HL-60 (cell line): ENCODE data around the gene GABPB1.

ENCODE experiments used
- DNase-seq, 2 experiments: peaks; one replicate each; pipeline ENCODE4 v3.0.0-alpha.2; 2010 to 2020; ENCODE audit warnings: low read depth in 1 of 2, low spot score in 1 of 2
- H3K27ac ChIP-seq: fragments of 250-450 bp; sonication (Bioruptor Pico); replicated peaks from 2 replicates; pipeline ENCODE4 v1.5.1; 2020; ENCODE audit warnings: mild to moderate bottlenecking, moderate library complexity
- H3K27me3 ChIP-seq: fragments of 250-450 bp; sonication (Bioruptor Pico); 2 replicates; pipeline ENCODE4 v1.5.1; 2021; ENCODE audit warnings: mild to moderate bottlenecking, moderate library complexity; ENCODE audit not compliant: insufficient read depth, poor library complexity, severe bottlenecking
- H3K4me3 ChIP-seq: replicated peaks from 2 replicates; pipeline ENCODE4 v1.5.1; 2011; ENCODE audit warnings: mild to moderate bottlenecking, control low read depth, low read length; ENCODE audit not compliant: insufficient read depth
- GABPA ChIP-seq: IDR thresholded peaks from 2 replicates; pipeline ENCODE4 v1.6.1; 2012; ENCODE audit warnings: low read depth
- POLR2AphosphoS5 ChIP-seq: IDR thresholded peaks from 2 replicates; pipeline ENCODE4 v1.6.1; 2012; ENCODE audit warnings: low read depth
- SPI1 ChIP-seq: IDR thresholded peaks from 2 replicates; pipeline ENCODE4 v1.6.1; 2012; ENCODE audit warnings: low read depth, mild to moderate bottlenecking, borderline replicate concordance
- TF ChIP-seq, protein P1 (sequence below): IDR thresholded peaks from one replicate; pipeline ENCODE4 v1.5.1; 2011; ENCODE audit warnings: low read length, control low read depth, inconsistent platforms; ENCODE audit not compliant: insufficient read depth
- TF ChIP-seq, protein P2 (sequence below): IDR thresholded peaks from 2 replicates; pipeline ENCODE4 v1.6.1; 2012; ENCODE audit warnings: low read depth; ENCODE audit not compliant: insufficient replicate concordance

The GABPB1 gene

DNA sequence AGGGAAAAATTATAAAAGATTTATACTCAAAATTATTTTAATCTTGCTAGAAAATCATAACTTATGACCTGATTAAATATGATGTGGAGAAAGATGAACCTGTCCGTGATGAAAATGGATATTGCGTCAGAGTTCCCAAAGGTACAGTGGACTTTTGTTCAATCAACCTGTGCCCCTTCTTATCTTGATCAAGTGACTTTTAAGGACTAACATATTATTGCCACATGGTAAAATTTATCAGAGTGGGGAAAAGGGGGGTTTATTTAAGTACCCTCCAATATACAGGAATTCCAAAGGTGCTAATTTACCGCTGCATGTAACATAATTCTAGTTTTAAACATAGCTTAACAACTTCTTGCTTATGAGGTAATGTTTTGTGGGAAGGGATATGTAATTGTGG, 129.1 kb downstream of the GABPB1 start:
- TF ChIP-seq POLR2AphosphoS5 (no peak), GABPA (no peak), SPI1 (no peak)
- TF ChIP-seq, protein P1, sequence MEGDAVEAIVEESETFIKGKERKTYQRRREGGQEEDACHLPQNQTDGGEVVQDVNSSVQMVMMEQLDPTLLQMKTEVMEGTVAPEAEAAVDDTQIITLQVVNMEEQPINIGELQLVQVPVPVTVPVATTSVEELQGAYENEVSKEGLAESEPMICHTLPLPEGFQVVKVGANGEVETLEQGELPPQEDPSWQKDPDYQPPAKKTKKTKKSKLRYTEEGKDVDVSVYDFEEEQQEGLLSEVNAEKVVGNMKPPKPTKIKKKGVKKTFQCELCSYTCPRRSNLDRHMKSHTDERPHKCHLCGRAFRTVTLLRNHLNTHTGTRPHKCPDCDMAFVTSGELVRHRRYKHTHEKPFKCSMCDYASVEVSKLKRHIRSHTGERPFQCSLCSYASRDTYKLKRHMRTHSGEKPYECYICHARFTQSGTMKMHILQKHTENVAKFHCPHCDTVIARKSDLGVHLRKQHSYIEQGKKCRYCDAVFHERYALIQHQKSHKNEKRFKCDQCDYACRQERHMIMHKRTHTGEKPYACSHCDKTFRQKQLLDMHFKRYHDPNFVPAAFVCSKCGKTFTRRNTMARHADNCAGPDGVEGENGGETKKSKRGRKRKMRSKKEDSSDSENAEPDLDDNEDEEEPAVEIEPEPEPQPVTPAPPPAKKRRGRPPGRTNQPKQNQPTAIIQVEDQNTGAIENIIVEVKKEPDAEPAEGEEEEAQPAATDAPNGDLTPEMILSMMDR, result no peak
- TF ChIP-seq, protein P2, sequence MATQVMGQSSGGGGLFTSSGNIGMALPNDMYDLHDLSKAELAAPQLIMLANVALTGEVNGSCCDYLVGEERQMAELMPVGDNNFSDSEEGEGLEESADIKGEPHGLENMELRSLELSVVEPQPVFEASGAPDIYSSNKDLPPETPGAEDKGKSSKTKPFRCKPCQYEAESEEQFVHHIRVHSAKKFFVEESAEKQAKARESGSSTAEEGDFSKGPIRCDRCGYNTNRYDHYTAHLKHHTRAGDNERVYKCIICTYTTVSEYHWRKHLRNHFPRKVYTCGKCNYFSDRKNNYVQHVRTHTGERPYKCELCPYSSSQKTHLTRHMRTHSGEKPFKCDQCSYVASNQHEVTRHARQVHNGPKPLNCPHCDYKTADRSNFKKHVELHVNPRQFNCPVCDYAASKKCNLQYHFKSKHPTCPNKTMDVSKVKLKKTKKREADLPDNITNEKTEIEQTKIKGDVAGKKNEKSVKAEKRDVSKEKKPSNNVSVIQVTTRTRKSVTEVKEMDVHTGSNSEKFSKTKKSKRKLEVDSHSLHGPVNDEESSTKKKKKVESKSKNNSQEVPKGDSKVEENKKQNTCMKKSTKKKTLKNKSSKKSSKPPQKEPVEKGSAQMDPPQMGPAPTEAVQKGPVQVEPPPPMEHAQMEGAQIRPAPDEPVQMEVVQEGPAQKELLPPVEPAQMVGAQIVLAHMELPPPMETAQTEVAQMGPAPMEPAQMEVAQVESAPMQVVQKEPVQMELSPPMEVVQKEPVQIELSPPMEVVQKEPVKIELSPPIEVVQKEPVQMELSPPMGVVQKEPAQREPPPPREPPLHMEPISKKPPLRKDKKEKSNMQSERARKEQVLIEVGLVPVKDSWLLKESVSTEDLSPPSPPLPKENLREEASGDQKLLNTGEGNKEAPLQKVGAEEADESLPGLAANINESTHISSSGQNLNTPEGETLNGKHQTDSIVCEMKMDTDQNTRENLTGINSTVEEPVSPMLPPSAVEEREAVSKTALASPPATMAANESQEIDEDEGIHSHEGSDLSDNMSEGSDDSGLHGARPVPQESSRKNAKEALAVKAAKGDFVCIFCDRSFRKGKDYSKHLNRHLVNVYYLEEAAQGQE, result no peak
- no peaks in the 10 kb centered on the region for H3K27me3 ChIP-seq
- no peak overlapping the region for H3K4me3 ChIP-seq
- no peak overlapping the region for H3K27ac ChIP-seq
- DNase-seq, result no peak
